ENCODE measurements around the gene CACNG4.

- TF ChIP-seq CTCF (conservative IDR thresholded peaks at IDR 0.05; ENCODE audit: low read length) (no peak), EZH2phosphoT487 (IDR thresholded peaks at IDR 0.05; ENCODE audit: borderline replicate concordance, low read depth, low read length) (no peak)
Observed at GRCh38 chr17:67071595-67071994, 107.1 kb downstream of the CACNG4 start.
